ENCODE results near the gene KRTAP21-1.

The KRTAP21-1 gene

DNA sequence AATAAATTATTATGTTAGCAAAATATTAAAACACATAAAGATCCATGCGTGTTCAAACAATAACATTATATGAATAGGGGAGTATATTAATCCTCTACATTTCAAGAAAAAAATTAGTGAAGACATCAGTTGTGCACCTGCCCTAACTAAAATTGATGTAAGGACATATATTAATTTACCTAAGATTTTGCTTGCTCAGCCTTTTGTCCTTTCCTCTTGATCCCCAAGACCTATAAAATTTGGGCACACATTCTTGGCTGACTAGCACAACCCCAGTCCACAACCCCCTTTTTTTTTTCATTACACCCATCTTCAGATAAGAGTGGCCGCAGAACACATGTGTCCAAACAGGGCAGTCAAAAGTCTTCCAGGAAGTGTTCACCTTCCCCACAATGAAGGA is 14.8 kb downstream of the KRTAP21-1 start:
- TF ChIP-seq TEAD4 (IDR thresholded peaks at IDR 0.05) (no peak), TCF12 (IDR thresholded peaks at IDR 0.05; ENCODE audit: low read depth) (no peak), EP300 (IDR thresholded peaks at IDR 0.05; ENCODE audit: borderline replicate concordance) (no peak), TAF1 (IDR thresholded peaks at IDR 0.05; ENCODE audit: low read depth) (no peak), FOXM1 (IDR thresholded peaks at IDR 0.05; ENCODE audit: borderline replicate concordance, low read depth) (no peak), RAD21 (IDR thresholded peaks at IDR 0.05; ENCODE audit: low read depth) (no peak), EGR1 (IDR thresholded peaks at IDR 0.05) (no peak), ZBTB7A (IDR thresholded peaks at IDR 0.05; ENCODE audit: low read depth) (no peak), CREB1 (IDR thresholded peaks at IDR 0.05; ENCODE audit: low read depth) (no peak), CEBPB (IDR thresholded peaks at IDR 0.05) (no peak), YY1 (IDR thresholded peaks at IDR 0.05; ENCODE audit: low read depth) (no peak), NFIC (IDR thresholded peaks at IDR 0.05) (no peak)
- TF ChIP-seq, protein P1, sequence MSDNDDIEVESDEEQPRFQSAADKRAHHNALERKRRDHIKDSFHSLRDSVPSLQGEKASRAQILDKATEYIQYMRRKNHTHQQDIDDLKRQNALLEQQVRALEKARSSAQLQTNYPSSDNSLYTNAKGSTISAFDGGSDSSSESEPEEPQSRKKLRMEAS (IDR thresholded peaks at IDR 0.05), result no peak
- TF ChIP-seq, protein P2, sequence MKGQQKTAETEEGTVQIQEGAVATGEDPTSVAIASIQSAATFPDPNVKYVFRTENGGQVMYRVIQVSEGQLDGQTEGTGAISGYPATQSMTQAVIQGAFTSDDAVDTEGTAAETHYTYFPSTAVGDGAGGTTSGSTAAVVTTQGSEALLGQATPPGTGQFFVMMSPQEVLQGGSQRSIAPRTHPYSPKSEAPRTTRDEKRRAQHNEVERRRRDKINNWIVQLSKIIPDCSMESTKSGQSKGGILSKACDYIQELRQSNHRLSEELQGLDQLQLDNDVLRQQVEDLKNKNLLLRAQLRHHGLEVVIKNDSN (IDR thresholded peaks at IDR 0.05), result no peak

DNA sequence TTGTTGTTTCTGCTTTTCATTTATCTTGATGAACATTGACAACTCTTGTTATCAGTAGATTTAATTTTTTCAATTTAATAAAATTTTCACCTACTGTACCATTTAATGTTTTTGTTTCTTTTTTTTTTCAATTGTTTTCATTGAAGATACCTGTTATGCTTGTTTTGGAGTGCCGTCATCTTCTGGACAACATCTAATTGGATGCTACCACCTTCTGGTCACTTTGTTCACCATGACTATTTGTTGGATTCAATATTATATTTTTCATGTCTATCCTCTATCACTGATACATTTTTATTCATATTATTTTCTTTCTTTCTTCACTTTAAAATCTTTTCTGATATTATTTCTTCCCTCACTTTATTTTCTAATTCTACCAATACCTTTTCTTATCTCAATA is 22.2 kb downstream of the KRTAP21-1 start:
- TF ChIP-seq CREB1 (IDR thresholded peaks at IDR 0.05; ENCODE audit: low read depth), result no peak
- peak; percentile 14; the same call in 1 of the 2 replicates for TF ChIP-seq RAD21 (IDR thresholded peaks at IDR 0.05; ENCODE audit: low read depth)
- no peak for TF ChIP-seq EGR1 (IDR thresholded peaks at IDR 0.05)
- no peak for TF ChIP-seq TCF12 (IDR thresholded peaks at IDR 0.05; ENCODE audit: low read depth)
- no peak for TF ChIP-seq FOXM1 (IDR thresholded peaks at IDR 0.05; ENCODE audit: borderline replicate concordance, low read depth)
- TF ChIP-seq CEBPB (IDR thresholded peaks at IDR 0.05), result no peak

DNA sequence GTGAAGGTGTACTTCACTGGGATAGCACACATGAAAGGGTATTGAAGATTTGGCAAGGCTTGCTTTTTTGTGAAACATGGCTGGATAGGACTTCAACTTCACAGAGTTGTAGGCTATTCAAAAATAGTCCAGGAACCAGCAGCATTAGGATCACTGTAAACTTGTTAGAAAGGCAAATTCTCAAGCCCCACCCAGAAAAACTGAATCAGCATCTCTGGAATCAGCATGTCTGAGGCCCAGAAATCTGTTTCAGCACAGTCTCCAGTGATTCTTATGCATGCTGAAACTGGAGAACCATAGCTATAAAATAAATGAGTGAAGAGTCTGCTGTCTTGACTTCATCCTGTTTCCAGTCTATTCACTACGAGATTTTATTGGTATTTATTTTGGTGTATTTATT is 28.5 kb downstream of the KRTAP21-1 start:
- TF ChIP-seq EP300 (IDR thresholded peaks at IDR 0.05; ENCODE audit: borderline replicate concordance) (no peak), TCF12 (IDR thresholded peaks at IDR 0.05; ENCODE audit: low read depth) (no peak), NFIC (IDR thresholded peaks at IDR 0.05) (no peak), TEAD4 (IDR thresholded peaks at IDR 0.05) (no peak), RAD21 (IDR thresholded peaks at IDR 0.05; ENCODE audit: low read depth) (no peak), TAF1 (IDR thresholded peaks at IDR 0.05; ENCODE audit: low read depth) (no peak), ZBTB7A (IDR thresholded peaks at IDR 0.05; ENCODE audit: low read depth) (no peak), CEBPB (IDR thresholded peaks at IDR 0.05) (no peak), EGR1 (IDR thresholded peaks at IDR 0.05) (no peak), CREB1 (IDR thresholded peaks at IDR 0.05; ENCODE audit: low read depth) (no peak), YY1 (IDR thresholded peaks at IDR 0.05; ENCODE audit: low read depth) (no peak), FOXM1 (IDR thresholded peaks at IDR 0.05; ENCODE audit: borderline replicate concordance, low read depth) (no peak)
- TF ChIP-seq, protein P2 (IDR thresholded peaks at IDR 0.05), result no peak
- TF ChIP-seq, protein P3, sequence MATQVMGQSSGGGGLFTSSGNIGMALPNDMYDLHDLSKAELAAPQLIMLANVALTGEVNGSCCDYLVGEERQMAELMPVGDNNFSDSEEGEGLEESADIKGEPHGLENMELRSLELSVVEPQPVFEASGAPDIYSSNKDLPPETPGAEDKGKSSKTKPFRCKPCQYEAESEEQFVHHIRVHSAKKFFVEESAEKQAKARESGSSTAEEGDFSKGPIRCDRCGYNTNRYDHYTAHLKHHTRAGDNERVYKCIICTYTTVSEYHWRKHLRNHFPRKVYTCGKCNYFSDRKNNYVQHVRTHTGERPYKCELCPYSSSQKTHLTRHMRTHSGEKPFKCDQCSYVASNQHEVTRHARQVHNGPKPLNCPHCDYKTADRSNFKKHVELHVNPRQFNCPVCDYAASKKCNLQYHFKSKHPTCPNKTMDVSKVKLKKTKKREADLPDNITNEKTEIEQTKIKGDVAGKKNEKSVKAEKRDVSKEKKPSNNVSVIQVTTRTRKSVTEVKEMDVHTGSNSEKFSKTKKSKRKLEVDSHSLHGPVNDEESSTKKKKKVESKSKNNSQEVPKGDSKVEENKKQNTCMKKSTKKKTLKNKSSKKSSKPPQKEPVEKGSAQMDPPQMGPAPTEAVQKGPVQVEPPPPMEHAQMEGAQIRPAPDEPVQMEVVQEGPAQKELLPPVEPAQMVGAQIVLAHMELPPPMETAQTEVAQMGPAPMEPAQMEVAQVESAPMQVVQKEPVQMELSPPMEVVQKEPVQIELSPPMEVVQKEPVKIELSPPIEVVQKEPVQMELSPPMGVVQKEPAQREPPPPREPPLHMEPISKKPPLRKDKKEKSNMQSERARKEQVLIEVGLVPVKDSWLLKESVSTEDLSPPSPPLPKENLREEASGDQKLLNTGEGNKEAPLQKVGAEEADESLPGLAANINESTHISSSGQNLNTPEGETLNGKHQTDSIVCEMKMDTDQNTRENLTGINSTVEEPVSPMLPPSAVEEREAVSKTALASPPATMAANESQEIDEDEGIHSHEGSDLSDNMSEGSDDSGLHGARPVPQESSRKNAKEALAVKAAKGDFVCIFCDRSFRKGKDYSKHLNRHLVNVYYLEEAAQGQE (IDR thresholded peaks at IDR 0.05; ENCODE audit: low read depth), result no peak
- TF ChIP-seq, protein P1 (IDR thresholded peaks at IDR 0.05), result no peak

DNA sequence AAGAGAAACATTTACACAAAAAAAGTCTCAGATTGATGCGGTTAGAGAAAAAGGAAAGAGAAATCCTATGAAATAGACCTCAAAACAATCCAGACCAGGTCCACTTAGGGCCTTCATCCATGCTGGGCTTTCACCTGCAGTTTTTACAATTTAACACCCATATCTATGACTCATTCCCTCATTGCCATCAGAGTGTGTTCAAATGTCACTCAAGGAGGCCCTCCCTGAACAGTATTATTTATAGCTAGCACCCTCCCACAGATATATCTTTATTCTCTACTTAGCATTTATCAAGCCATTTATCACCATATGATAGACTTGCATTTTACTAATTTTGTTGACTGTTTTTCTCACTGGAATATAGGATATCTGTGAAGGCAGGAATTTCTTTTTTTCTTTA is 35.8 kb downstream of the KRTAP21-1 start:
- TF ChIP-seq EGR1 (IDR thresholded peaks at IDR 0.05) (no peak), TEAD4 (IDR thresholded peaks at IDR 0.05) (no peak), NFIC (IDR thresholded peaks at IDR 0.05) (no peak), EP300 (IDR thresholded peaks at IDR 0.05; ENCODE audit: borderline replicate concordance) (no peak), YY1 (IDR thresholded peaks at IDR 0.05; ENCODE audit: low read depth) (no peak), TCF12 (IDR thresholded peaks at IDR 0.05; ENCODE audit: low read depth) (no peak), TAF1 (IDR thresholded peaks at IDR 0.05; ENCODE audit: low read depth) (no peak), RAD21 (IDR thresholded peaks at IDR 0.05; ENCODE audit: low read depth) (no peak), CEBPB (IDR thresholded peaks at IDR 0.05) (no peak), CREB1 (IDR thresholded peaks at IDR 0.05; ENCODE audit: low read depth) (no peak), ZBTB7A (IDR thresholded peaks at IDR 0.05; ENCODE audit: low read depth) (no peak), FOXM1 (IDR thresholded peaks at IDR 0.05; ENCODE audit: borderline replicate concordance, low read depth) (no peak)
- TF ChIP-seq, protein P3 (IDR thresholded peaks at IDR 0.05; ENCODE audit: low read depth), result no peak
- TF ChIP-seq, protein P2 (IDR thresholded peaks at IDR 0.05), result no peak
- TF ChIP-seq, protein P1 (IDR thresholded peaks at IDR 0.05), result no peak
